PC-9 (cell line): ENCODE measurements around the gene RNASE11. TPM values are rescaled to one million over a fixed set of nuclear protein-coding genes. Genes with fewer than 3 reads are reported as not detected.
A peak's percentile ranks its signal among the peaks of the same experiment; 100 is the strongest.

Experiments used
- BruUV-seq: library from RNA; stranded (reverse); fragments of 400-500 nt; replicated peaks from 2 replicates; lab custom pipeline; 2021; lab: Mats Ljungman, UMichigan
- CTCF ChIA-PET: fragments of 300-600 bp; sonication (Branson Sonifier 250); formaldehyde crosslinking; loops from one replicate; lab custom pipeline; 2022; ENCODE audit warnings: antibody characterized with exemption; lab: Charles Lee
- POLR2A ChIA-PET: fragments of 300-600 bp; sonication (Branson Sonifier 250); formaldehyde crosslinking; loops from one replicate; lab custom pipeline; 2022; ENCODE audit warnings: antibody characterized with exemption; ENCODE audit not compliant: unreplicated experiment; lab: Charles Lee
- DNase-seq, 2 experiments: peaks; one replicate each; pipeline versions ENCODE4 v3.0.0 to v3.0.0-alpha.2; 2015 to 2022; ENCODE audit warnings: mixed read lengths in 1 of 2
- H2AFZ ChIP-seq: fragments of 200-600 bp; sonication (generic); 2 replicates; pipeline ENCODE4 v1.8.1; 2017; ENCODE audit warnings: antibody characterized with exemption
- H3F3A ChIP-seq: fragments of 200-600 bp; sonication (generic); 2 replicates; pipeline ENCODE4 v1.8.1; 2017; ENCODE audit warnings: antibody characterized with exemption, mild to moderate bottlenecking, low read depth; ENCODE audit not compliant: insufficient read depth
- H3K27ac ChIP-seq: fragments of 200-600 bp; sonication (generic); 2 replicates; pipeline ENCODE4 v1.6.1; 2016; ENCODE audit warnings: mixed run types
- H3K27me3 ChIP-seq: fragments of 200-600 bp; sonication (generic); 2 replicates; pipeline ENCODE4 v1.6.1; 2016; ENCODE audit warnings: low read depth, mixed run types; ENCODE audit not compliant: insufficient read depth
- H3K36me3 ChIP-seq: fragments of 200-600 bp; sonication (generic); 2 replicates; pipeline ENCODE4 v1.6.1; 2016; ENCODE audit warnings: low read depth, mixed run types
- H3K4me1 ChIP-seq: fragments of 200-600 bp; sonication (generic); replicated peaks from 2 replicates; pipeline ENCODE4 v1.6.1; 2016; ENCODE audit warnings: mixed run types; ENCODE audit not compliant: insufficient read depth
- H3K4me2 ChIP-seq: fragments of 200-600 bp; sonication (generic); 2 replicates; pipeline ENCODE4 v1.6.1; 2017; ENCODE audit warnings: mixed run types
- H3K4me3 ChIP-seq: fragments of 200-600 bp; sonication (generic); 2 replicates; pipeline ENCODE4 v1.6.1; 2016; ENCODE audit warnings: mixed run types
- H3K79me2 ChIP-seq: fragments of 200-600 bp; sonication (generic); 2 replicates; pipeline ENCODE4 v1.6.1; 2017; ENCODE audit warnings: low read depth, mixed run types
- H3K9me2 ChIP-seq: fragments of 200-600 bp; sonication (generic); 2 replicates; pipeline ENCODE4 v1.8.1; 2017; ENCODE audit warnings: mild to moderate bottlenecking; ENCODE audit not compliant: insufficient read depth
- H3K9me3 ChIP-seq: fragments of 200-600 bp; sonication (generic); 2 replicates; pipeline ENCODE4 v1.8.1; 2016; ENCODE audit warnings: low read depth; ENCODE audit not compliant: insufficient read depth
- H4K20me1 ChIP-seq: fragments of 200-600 bp; sonication (generic); 2 replicates; pipeline ENCODE4 v1.8.1; 2017; ENCODE audit not compliant: insufficient read depth
- CTCF ChIP-seq: fragments of 200-600 bp; sonication (generic); conservative IDR thresholded peaks from 2 replicates; pipeline ENCODE4 v1.6.1; 2017; ENCODE audit warnings: mixed run types, antibody characterized with exemption, mild to moderate bottlenecking, moderate library complexity
- EZH2 ChIP-seq: fragments of 200-600 bp; sonication (generic); IDR thresholded peaks from 2 replicates; pipeline ENCODE4 v1.8.0; 2017; ENCODE audit warnings: antibody characterized with exemption, low read depth
- intact Hi-C: fragments of 100-400 bp; cut with micrococcal nuclease; formaldehyde crosslinking; loops from one replicate; pipeline ENCODE4 v1.10.0; 2022; ENCODE audit not compliant: unreplicated experiment
- total RNA-seq: library from RNA; stranded (reverse); gene quantifications from 2 replicates; pipeline ENCODE4 v1.2.3, GENCODE V29; 2021

Gene RNASE11
- total RNA-seq, 1 experiment from 2014 or later, result not detected

- Histone ChIP-seq H3K4me2 (no peak overlapping the region), H3K9me3 (no peaks in the 10 kb centered on the region), H3K79me2 (no peaks in the 10 kb centered on the region), H3K27me3 (no peaks in the 10 kb centered on the region), H3F3A (peaks cover 49% of the 10 kb centered on the region), H3K27ac (no peak overlapping the region), H3K36me3 (no peaks in the 10 kb centered on the region), H4K20me1 (no peaks in the 10 kb centered on the region), H3K4me1 (no peaks in the 10 kb centered on the region), H2AFZ (no peak overlapping the region), H3K4me3 (no peak overlapping the region), H3K9me2 (no peaks in the 10 kb centered on the region)
- ChIA-PET CTCF (no interaction called here), POLR2A (no interaction called here)
- no peak for TF ChIP-seq EZH2
- DNase-seq, result no peak
- intact Hi-C loops, result loop anchor here (10.0 kb wide), 1 partner anchor 347 kb away; no protein-coding TSS in a partner anchor
- BruUV-seq, result no TSS peak
These were observed 40.5 kb upstream of the RNASE11 start for GRCh38 chr14:20628063-20628854.

- Histone ChIP-seq H3F3A (peaks cover 43% of the 10 kb centered on the region), H2AFZ (no peak overlapping the region), H3K9me2 (no peaks in the 10 kb centered on the region), H3K4me3 (no peak overlapping the region), H3K79me2 (no peaks in the 10 kb centered on the region), H4K20me1 (no peaks in the 10 kb centered on the region), H3K36me3 (no peaks in the 10 kb centered on the region), H3K4me2 (peak overlapping the region; percentile 91; the same call in 1 of the 2 replicates), H3K9me3 (no peaks in the 10 kb centered on the region), H3K4me1 (no peaks in the 10 kb centered on the region), H3K27ac (no peak overlapping the region), H3K27me3 (no peaks in the 10 kb centered on the region)
- TF ChIP-seq CTCF, result no peak
- TF ChIP-seq EZH2, result no peak
- intact Hi-C loops, result loop anchor here (10.0 kb wide), 1 partner anchor 347 kb away; no protein-coding TSS in a partner anchor
- ChIA-PET POLR2A (no interaction called here), CTCF (no interaction called here)
- BruUV-seq, result no TSS peak
- no peak for DNase-seq
These were observed 39.7 kb upstream of the RNASE11 start for GRCh38 chr14:20627346-20628027.

- no peak for TF ChIP-seq EZH2
- TF ChIP-seq CTCF, result no peak
- H2AFZ ChIP-seq, result peak overlapping the region; percentile 46; the same call in 1 of the 2 replicates
- H3K27ac ChIP-seq, result no peak overlapping the region
- ChIA-PET POLR2A (no interaction called here), CTCF (interaction anchor here (0.6 kb wide), 1 partner anchor 168 kb away, joined by 3 read pairs; no protein-coding TSS in a partner anchor)
- intact Hi-C loops, result loop anchor here (10.0 kb wide), 1 partner anchor 349 kb away; no protein-coding TSS in a partner anchor
- peak overlapping the region; percentile 67; the same call in 1 of the 2 replicates for H3K4me3 ChIP-seq
- H3K9me2 ChIP-seq, result no peaks in the 10 kb centered on the region
- peak overlapping the region; percentile 91 for H3K4me2 ChIP-seq
- H3K36me3 ChIP-seq, result no peaks in the 10 kb centered on the region
- no peaks in the 10 kb centered on the region for H3K4me1 ChIP-seq
- H4K20me1 ChIP-seq, result no peaks in the 10 kb centered on the region
- BruUV-seq, result no TSS peak
- no peaks in the 10 kb centered on the region for H3K9me3 ChIP-seq
- DNase-seq, result no peak
- H3K27me3 ChIP-seq, result no peaks in the 10 kb centered on the region
- H3F3A ChIP-seq, result peaks cover 37% of the 10 kb centered on the region
- H3K79me2 ChIP-seq, result no peaks in the 10 kb centered on the region
These were observed 38.5 kb upstream of the RNASE11 start for GRCh38 chr14:20626274-20626673.
